GM12873 (cell line): ENCODE measurements around the gene GALNT10.

Experiments used
- TF ChIP-seq, protein P1 (sequence below): IDR thresholded peaks from 2 replicates; pipeline ENCODE4 v1.5.1; 2012; ENCODE audit warnings: low read depth, mild to moderate bottlenecking, moderate library complexity, low read length, control low read depth; ENCODE audit not compliant: insufficient read depth; ENCODE audit errors: missing control alignments

Gene GALNT10

DNA sequence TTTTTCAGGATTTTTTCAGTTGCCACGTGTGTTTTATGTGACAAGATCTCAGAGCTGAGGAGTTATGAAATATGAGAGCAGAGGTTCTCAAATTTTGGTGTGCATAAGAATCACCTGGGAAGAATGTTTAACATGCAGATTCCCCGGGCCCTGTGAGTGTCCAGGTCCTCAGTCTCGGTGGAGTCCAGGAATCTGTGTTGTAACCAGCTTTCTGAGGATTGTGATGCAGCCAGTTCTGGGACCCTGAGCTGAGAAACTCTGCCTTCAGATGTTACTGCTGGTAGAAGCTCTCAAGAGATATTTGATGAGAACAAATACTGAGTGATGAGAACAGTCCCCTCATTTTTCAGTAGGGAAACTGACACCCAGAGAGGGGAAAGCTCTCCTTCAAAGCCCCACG is 152.4 kb downstream of the GALNT10 start:
- TF ChIP-seq, protein P1, sequence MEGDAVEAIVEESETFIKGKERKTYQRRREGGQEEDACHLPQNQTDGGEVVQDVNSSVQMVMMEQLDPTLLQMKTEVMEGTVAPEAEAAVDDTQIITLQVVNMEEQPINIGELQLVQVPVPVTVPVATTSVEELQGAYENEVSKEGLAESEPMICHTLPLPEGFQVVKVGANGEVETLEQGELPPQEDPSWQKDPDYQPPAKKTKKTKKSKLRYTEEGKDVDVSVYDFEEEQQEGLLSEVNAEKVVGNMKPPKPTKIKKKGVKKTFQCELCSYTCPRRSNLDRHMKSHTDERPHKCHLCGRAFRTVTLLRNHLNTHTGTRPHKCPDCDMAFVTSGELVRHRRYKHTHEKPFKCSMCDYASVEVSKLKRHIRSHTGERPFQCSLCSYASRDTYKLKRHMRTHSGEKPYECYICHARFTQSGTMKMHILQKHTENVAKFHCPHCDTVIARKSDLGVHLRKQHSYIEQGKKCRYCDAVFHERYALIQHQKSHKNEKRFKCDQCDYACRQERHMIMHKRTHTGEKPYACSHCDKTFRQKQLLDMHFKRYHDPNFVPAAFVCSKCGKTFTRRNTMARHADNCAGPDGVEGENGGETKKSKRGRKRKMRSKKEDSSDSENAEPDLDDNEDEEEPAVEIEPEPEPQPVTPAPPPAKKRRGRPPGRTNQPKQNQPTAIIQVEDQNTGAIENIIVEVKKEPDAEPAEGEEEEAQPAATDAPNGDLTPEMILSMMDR: no peak

DNA sequence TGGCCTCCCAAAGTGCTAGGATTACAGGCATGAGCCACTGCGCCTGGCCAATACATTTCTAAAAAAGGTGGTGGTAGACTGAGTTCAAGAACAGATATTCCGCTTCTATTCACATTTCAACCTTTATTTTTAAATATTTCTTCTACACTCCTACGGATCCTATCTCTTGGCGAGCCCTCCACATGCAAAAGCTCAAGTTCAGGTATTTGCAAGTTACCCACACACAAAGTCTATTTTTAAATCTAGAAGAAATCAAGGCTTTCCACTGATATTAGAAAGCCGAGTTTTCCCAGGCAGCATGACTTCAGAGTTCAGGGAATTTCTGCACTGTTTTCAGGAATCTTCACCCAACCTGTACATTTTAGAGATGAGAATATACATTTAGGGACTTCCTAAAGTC is 153.9 kb downstream of the GALNT10 start:
- TF ChIP-seq, protein P1: no peak

GRCh38 chr5:154345255-154345952 is 154.9 kb downstream of the GALNT10 start:
- TF ChIP-seq, protein P1: no peak

- TF ChIP-seq, protein P1: no peak
These were observed 155.9 kb downstream of the GALNT10 start for GRCh38 chr5:154346427-154346826.

GRCh38 chr5:154349626-154350264 is 159.2 kb downstream of the GALNT10 start:
- TF ChIP-seq, protein P1: no peak

DNA sequence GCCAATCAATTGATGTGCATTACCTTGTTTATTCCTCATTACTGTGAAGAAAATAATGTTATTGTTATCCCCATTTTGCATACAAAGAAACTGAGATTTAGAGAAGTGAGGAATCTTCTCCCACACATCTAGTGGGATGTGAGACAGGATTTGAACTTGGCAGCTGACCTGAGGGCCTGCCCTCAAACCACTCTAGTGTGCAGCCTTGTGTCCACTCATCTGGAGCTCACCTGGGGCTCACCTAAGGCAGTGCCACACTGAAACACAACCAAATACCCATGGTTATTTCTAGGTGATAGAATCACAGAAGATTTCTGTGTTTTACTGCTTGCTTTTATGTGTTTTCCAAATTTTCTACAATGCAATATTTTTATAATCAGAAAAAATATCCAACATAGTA is 160.6 kb downstream of the GALNT10 start:
- TF ChIP-seq, protein P1: no peak

DNA sequence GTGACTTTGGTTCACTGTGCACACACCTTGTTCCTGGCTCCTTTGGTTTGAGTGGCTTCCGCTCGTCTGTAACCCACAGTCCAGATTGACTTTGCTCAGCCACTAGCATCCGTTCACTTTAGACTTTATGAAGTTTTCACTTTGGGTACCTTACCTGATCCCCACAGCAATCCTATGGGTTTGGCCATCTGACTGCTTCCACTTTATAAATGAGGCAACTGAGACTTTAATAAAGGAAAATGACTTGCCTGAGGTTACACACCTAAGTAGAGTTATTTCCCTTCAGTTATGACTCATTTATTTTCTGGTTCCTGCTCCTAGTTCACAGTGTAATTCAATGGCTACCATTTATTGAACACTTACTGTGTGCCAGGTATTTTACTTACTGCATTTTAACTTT is 161.0 kb downstream of the GALNT10 start:
- TF ChIP-seq, protein P1: no peak
